GM18502 (cell line): ENCODE measurements around the gene B9D1.

ENCODE experiments used
- ATAC-seq: cut with Tn5 transposase; IDR thresholded peaks from one replicate; pipeline ENCODE4 v1.9.1; 2021; ENCODE audit warnings: mild to moderate bottlenecking; ENCODE audit not compliant: unreplicated experiment, poor library complexity

Gene B9D1

GRCh38 chr17:19390951-19391350 lies 28.4 kb upstream of the B9D1 start:
- no peak for ATAC-seq

GRCh38 chr17:19388791-19389785 lies 26.6 kb upstream of the B9D1 start:
- no peak for ATAC-seq

DNA sequence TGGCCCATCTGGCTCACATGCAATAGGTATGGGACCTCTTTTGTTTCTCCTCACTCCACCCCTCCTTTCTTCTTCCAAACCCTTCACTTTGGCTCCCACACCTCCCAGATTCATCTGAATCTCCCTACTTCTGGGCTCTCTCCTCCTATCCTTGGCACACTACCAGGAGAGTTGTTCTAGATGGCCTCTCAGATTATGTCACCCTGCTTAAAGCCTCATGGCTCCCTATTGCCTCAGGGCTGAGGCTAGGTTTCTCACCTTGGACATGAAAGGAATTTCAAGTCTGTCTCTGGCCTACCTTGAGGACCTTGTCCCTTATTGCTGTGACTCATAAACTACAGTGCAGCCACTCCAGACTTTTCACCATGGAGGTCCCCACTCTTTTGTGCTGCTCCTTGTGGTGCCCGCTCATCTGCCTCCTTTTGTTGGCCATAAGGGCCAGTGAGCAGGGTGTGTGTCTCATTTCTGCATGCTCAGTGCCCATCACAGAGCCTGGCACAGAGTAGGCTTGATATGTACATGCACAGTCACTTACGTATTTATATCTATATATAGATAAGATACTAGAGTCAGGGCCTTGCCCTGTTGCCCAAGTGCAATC lies 25.5 kb upstream of the B9D1 start:
- ATAC-seq: no peak

DNA sequence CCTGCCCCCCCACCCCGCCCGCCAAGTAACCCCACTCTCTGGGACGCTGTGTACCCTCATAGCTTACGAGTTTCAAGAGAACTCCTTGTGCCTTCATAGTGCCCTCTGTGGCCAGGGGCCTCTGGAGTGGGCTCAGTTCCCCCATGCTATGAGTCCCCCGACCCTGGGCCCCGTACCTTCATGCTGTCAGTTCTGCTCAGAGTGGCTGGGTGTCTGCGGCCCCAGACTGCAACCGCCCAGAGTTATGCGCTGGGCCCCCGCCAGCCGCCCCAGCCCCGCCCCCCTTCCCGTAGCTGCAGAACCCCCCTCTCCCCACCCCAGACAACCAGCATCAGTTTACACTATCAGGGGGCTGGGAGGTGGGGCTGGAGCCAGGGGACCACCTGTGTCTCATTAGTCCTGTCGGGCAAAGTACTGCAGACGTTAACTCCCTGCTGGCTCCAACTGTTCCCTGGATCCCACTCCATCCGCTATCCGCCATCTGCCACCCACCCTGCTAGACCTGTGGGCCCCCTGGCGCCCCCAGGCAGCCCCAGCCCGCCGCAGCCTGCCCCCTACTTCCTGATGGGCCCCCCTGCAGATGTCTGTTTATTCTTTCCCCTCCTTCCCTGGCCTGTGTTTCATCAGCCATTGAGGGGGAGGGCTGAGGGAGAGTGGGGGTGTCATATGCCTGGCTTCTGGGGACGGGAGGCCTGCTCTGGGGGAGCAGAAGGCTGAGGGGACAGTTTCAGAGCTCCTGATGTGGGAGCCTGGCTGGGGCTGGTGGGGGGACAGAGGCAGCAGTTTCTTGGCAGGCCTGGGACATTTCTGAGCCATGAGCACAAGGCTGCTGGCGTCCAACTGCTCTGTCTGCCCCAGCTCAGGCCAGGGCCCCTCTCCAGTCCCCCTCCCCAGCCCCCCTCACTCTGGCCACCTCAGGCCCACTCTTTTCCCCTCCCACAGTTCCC lies 24.7 kb upstream of the B9D1 start, which contains the start of gene MFAP4:
Gene MFAP4, minus strand, starts transcription at position 217 of the 947 bp plus-strand sequence. Its CDS starts 35 bp downstream, at position 182.
- no peak for ATAC-seq

- no peak for ATAC-seq
Measured at GRCh38 chr17:19386051-19386929, 23.8 kb upstream of the B9D1 start.

- no peak for ATAC-seq
Measured at GRCh38 chr17:19385521-19385983, 23.0 kb upstream of the B9D1 start.

DNA sequence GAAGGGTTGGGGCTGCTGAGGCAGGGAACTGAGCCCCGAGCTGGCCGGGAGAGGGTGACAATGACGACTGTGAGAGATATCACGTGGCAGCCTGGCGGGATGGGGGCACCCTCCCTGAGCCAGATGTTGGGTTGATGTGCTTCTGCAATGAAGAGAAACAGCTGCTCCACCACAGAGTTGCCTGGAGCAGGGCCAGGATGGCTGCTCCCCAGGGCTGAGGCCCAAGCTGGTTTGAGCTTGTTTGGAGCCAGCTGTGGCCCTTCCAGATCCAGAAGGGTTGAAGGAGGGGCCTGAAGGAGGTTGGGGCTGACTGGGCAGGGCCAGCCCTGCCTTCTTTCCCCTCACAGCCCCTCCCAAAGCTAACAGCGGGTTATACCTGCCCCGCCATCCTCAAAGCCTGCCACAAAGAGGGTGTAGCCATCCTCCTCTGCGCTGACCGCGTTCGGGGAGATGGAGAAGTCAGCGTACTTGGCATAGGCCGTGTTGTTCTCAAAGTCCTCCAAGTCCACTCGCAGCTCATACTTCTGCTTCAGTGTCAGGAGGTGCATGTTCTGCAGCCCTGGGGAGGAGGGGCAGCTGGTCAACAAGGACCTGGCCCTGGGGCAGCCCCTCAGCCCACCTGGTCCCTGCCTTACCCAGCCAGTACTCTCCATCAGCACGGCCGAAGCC lies 22.3 kb upstream of the B9D1 start:
- ATAC-seq: no peak

DNA sequence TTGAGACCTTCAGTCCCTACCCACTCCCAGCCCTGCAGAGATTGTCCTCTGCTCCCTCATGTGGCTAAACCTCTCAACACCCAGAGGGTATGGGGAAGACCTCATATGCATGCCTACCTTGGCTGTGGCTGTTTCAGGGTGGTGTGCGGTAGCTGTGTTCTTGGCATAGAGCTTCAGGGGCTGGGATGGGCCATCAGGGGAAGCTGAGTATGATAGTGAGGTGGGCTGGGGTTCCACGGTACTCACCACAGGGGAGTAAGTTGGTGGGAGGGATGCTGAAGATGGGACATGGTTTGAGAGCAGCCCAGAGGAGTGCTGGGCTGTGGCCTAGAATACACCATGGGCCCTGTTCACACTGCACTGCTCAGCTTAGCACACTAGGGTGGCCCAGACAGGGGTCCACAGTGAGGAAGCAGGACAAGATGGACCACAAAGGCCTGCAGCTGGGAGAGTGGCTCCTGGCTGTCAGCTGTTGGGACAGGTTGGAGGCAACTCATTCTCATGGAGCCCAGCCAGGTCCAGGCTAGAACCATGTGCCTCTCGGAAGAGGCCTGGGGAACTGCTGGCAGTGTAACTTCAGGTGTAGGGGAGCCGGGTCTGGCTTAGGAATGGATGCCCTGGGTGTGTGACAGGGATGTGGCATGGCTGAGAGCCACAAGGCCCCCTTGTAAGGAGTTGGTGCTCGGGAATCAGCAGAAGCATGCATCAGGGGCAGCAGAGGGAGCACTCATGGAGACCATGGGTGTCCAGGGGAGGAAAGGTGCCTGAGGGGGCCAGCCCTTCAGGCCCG lies 21.4 kb upstream of the B9D1 start:
- ATAC-seq: no peak

GRCh38 chr17:19382531-19383444 lies 20.3 kb upstream of the B9D1 start:
- no peak for ATAC-seq

DNA sequence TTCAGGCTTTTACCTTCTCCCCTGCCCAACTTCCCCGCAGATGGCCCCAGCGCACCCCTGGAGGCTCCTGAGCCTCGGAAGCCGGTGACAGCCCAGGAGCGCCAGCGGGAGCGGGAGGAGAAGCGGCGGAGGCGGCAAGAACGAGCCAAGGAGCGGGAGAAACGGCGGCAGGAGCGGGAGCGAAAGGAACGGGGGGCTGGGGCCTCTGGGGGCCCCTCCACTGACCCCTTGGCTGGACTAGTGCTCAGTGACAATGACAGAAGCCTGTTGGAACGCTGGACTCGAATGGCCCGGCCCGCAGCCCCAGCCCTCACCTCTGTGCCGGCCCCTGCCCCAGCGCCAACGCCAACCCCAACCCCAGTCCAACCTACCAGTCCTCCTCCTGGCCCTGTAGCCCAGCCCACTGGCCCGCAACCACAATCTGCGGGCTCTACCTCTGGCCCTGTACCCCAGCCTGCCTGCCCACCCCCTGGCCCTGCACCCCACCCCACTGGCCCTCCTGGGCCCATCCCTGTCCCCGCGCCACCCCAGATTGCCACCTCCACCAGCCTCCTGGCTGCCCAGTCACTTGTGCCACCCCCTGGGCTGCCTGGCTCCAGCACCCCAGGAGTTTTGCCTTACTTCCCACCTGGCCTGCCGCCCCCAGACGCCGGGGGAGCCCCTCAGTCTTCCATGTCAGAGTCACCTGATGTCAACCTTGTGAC lies 19.4 kb upstream of the B9D1 start:
- no peak for ATAC-seq

- ATAC-seq: no peak
Measured at GRCh38 chr17:19381361-19381740, 18.8 kb upstream of the B9D1 start.

- no peak for ATAC-seq
Measured at GRCh38 chr17:19380481-19381301, 18.2 kb upstream of the B9D1 start.

DNA sequence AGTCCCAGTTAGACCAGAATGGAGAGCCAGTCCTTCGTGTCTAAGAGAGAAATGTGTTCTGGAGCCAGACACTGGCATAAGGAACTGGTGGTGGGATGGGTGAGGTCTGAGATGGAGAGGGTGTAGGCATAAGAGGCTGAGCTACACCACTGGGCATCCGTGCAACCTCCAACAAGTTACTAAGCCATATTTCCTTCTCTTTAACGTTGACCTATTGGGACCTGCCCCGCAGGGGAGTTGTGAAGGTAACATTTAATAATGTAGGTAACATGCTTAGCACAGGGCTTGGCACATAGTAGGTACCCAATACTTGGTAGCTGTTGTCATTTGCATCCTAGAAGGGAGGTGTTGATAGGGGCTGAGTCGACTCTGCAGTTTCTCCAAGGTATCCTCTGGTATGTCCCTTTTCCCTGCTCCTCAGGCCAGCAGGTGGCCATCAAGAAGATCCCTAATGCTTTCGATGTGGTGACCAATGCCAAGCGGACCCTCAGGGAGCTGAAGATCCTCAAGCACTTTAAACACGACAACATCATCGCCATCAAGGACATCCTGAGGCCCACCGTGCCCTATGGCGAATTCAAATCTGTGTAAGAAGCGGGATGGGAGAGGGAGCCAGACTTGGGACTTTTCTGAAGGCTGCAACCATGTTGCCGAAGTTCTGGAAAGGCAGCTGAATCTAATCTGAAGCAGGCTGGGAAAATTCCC lies 17.0 kb upstream of the B9D1 start:
- ATAC-seq: no peak

DNA sequence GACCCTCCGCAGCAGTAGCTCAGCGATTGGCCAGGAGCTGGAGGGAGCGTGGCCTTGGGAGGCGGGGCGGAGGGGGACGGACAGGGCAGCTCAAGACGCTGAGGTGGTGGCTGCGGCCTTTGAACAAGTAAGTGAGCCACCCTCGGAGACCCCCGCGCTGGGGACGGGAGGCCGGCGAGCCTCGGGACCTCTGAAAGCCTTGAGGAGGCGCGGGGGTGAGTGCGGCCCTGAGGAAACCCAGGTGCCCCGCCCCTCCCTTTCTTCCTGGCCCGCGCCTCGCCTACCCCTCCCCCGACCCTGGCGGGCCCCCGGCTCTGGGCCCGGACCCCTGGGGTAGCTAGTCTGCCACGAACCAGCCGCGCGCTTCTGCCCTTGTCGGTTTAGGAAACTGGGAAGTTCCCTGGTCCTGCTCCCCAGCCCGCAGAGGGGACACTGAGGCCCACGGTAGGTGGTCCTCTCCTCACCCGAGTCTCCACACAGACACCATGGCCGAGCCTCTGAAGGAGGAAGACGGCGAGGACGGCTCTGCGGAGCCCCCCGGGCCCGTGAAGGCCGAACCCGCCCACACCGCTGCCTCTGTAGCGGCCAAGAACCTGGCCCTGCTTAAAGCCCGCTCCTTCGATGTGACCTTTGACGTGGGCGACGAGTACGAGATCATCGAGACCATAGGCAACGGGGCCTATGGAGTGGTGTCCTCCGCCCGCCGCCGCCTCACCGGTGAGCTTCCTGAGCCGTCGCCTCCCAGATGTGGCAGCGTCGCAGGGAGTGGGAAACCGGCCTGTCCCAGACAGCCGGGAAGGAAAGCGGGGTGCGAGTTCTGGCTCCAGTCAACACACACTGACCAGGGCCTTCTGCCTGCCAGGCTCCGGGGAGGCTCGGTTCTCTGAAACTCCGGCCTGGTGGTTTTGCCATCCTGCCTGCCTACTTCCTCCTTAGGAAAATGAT lies 16.2 kb upstream of the B9D1 start, which contains the start of gene MAPK7:
Gene MAPK7, plus strand, starts transcription at position 83 of the 945 bp plus-strand sequence. Its CDS starts 403 bp downstream, at position 486.
- ATAC-seq: peak; percentile 13
